ENCODE measurements around the gene EEF2K.

- TF ChIP-seq, protein P1, sequence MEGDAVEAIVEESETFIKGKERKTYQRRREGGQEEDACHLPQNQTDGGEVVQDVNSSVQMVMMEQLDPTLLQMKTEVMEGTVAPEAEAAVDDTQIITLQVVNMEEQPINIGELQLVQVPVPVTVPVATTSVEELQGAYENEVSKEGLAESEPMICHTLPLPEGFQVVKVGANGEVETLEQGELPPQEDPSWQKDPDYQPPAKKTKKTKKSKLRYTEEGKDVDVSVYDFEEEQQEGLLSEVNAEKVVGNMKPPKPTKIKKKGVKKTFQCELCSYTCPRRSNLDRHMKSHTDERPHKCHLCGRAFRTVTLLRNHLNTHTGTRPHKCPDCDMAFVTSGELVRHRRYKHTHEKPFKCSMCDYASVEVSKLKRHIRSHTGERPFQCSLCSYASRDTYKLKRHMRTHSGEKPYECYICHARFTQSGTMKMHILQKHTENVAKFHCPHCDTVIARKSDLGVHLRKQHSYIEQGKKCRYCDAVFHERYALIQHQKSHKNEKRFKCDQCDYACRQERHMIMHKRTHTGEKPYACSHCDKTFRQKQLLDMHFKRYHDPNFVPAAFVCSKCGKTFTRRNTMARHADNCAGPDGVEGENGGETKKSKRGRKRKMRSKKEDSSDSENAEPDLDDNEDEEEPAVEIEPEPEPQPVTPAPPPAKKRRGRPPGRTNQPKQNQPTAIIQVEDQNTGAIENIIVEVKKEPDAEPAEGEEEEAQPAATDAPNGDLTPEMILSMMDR (IDR thresholded peaks at IDR 0.05), result no peak
- TF ChIP-seq POLR2A (IDR thresholded peaks at IDR 0.05), result no peak
- TF ChIP-seq POLR2AphosphoS5 (IDR thresholded peaks at IDR 0.05), result no peak
Measured at GRCh38 chr16:22333457-22333994, 127.4 kb downstream of the EEF2K start.

Measured in prostate gland (tissue), 2 donors.